ENCODE results near the gene SMPD3.

The SMPD3 gene

DNA sequence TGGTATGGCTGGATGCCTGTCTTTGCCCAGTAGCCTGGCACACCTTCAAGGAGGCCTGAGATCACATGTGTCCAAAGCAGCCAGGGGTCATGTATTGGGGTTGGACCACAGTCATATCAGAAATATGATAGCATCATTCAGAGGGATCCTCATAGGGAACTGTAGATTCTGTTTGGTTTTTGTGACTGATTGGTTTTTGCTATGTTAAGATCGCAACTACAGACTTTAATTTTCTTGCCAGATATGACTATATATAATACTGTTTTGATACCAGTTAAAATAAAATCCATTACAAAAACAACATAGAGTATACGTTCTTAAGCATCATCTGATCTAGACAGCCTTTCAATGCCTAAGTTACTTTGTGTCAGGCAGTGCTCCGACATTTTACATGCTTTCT, 11.8 kb upstream of the SMPD3 start:
- DNase-seq = no peak
- Mint-ChIP-seq H3K4me1 (ENCODE audit: low read depth in 2 of 2) (no peaks in the 10 kb centered on the region), H3K27ac (no peak overlapping the region), H3K27me3 (peaks cover 21 to 52% of the 10 kb centered on the region in 2 donors), H3K4me3 (no peak overlapping the region), H3K36me3 (ENCODE audit: insufficient read depth) (no peaks in the 10 kb centered on the region), H3K9me3 (no peaks in the 10 kb centered on the region)
- no peak for ATAC-seq (replicated peaks)

- Mint-ChIP-seq H3K27ac (no peak overlapping the region), H3K27me3 (peaks cover 21 to 52% of the 10 kb centered on the region in 2 donors), H3K4me3 (no peak overlapping the region), H3K9me3 (no peaks in the 10 kb centered on the region), H3K4me1 (ENCODE audit: low read depth in 2 of 2) (no peaks in the 10 kb centered on the region), H3K36me3 (ENCODE audit: insufficient read depth) (no peaks in the 10 kb centered on the region)
- ATAC-seq (replicated peaks) (no peak), DNase-seq (no peak)
Measured at GRCh38 chr16:68459457-68459856, 11.1 kb upstream of the SMPD3 start.

DNA sequence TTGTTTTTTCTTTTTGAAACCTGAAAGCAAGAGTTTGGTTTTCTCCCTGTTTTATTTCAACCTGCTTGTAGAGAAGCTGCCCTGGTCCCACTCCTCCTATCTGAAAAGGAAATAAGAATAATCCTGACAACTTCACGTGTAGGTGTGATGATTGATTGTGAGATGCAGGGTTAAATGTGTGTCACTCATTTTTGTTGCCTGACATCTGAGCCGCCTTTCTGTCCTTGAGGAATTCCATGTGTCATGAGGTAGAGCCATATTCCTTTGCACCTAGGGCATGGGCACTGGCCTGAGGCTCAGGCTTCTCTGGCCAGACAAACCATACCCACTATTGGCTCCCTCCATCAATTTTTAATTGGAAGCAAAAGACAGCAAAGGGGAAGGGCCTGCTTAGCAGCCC, 10.2 kb upstream of the SMPD3 start:
- no peak for ATAC-seq (replicated peaks)
- H3K27me3 Mint-ChIP-seq = peaks cover 21 to 45% of the 10 kb centered on the region in 2 donors
- H3K36me3 Mint-ChIP-seq (ENCODE audit: insufficient read depth) = no peaks in the 10 kb centered on the region
- no peaks in the 10 kb centered on the region for H3K4me1 Mint-ChIP-seq (ENCODE audit: low read depth in 2 of 2)
- H3K27ac Mint-ChIP-seq = no peak overlapping the region
- H3K4me3 Mint-ChIP-seq = no peak overlapping the region
- H3K9me3 Mint-ChIP-seq = no peaks in the 10 kb centered on the region
- DNase-seq = no peak

DNA sequence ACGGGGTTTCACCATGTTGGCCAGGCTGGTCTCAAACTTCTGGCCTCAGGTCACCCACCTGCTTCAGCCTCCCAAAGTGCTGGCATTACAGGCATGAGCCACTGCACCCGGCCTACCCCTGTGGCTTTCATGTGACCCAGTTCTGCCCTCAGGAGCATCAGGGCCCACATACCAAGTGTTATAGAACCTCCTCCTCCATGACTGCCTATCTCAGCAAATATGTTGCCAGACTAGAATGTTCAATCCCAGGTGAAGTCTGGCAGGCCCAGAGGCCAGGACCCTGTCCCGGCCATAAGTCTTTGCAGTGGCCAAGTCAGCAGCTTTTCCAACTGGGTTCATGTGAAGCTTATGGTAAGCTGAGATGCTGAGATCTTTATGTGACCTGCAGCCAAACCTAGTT, 9.8 kb upstream of the SMPD3 start:
- no peak overlapping the region for H3K27ac Mint-ChIP-seq
- H3K4me3 Mint-ChIP-seq = no peak overlapping the region
- no peak for ATAC-seq (replicated peaks)
- H3K36me3 Mint-ChIP-seq (ENCODE audit: insufficient read depth) = no peaks in the 10 kb centered on the region
- DNase-seq = no peak
- no peaks in the 10 kb centered on the region for H3K9me3 Mint-ChIP-seq
- H3K27me3 Mint-ChIP-seq = peaks cover 21 to 41% of the 10 kb centered on the region in 2 donors
- H3K4me1 Mint-ChIP-seq (ENCODE audit: low read depth in 2 of 2) = no peaks in the 10 kb centered on the region

DNA sequence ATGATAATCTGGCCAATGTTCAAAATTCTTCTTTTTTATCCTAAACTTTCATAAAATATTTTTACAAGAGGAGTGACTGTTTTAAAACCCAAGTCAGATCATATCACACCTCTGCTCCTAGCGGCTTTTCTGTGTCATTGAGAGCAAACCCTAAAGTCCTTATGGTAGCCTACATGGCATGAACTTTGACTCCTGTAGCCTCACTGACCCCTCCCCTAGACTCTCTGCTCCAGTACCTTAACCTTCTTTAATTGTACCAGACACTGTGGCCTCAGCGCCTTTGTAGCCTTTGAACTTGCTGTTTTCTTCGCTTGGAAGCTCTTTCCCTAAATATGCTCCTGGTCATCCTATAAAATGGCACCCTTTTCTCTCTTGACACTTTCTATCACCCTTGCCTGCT, 7.3 kb upstream of the SMPD3 start:
- Mint-ChIP-seq H3K4me1 (ENCODE audit: low read depth in 2 of 2) (no peaks in the 10 kb centered on the region), H3K27me3 (peaks cover 13 to 23% of the 10 kb centered on the region in 2 donors), H3K4me3 (no peak overlapping the region), H3K27ac (no peak overlapping the region), H3K9me3 (no peaks in the 10 kb centered on the region), H3K36me3 (ENCODE audit: insufficient read depth) (no peaks in the 10 kb centered on the region)
- ATAC-seq (replicated peaks) = no peak
- no peak for DNase-seq

GRCh38 chr16:68454920-68455435, 6.7 kb upstream of the SMPD3 start:
- Mint-ChIP-seq H3K27ac (no peak overlapping the region), H3K36me3 (ENCODE audit: insufficient read depth) (no peaks in the 10 kb centered on the region), H3K4me1 (ENCODE audit: low read depth in 2 of 2) (no peaks in the 10 kb centered on the region), H3K4me3 (no peak overlapping the region), H3K9me3 (no peaks in the 10 kb centered on the region), H3K27me3 (peaks cover 8 to 17% of the 10 kb centered on the region in 2 donors)
- ATAC-seq (replicated peaks) = no peak
- DNase-seq = no peak

DNA sequence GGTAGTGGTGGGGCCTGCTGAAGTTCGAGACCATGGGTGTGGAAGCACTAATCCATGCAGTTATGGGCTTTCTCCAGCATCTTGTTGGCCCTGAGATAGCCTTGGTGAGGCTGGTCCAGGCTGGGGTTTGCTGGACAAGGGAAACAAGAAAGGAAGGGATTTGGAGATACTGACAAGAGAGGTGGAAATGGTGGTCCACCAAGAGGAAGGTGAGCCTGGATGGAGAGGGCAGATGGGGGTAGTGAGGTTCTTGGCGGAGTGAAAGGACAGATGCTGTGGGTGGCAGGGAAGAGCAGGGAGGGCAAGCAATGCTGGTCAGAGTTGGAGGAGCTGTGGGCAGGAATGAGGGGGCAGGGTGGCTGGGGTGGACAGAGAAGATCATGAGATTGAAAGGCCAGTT, 5.5 kb upstream of the SMPD3 start:
- H3K27ac Mint-ChIP-seq = no peak overlapping the region
- DNase-seq (no peak), ATAC-seq (replicated peaks) (no peak)
- peaks cover 0 to 5% of the 10 kb centered on the region in 2 donors for H3K27me3 Mint-ChIP-seq
- H3K36me3 Mint-ChIP-seq (ENCODE audit: insufficient read depth) = no peaks in the 10 kb centered on the region
- no peaks in the 10 kb centered on the region for H3K9me3 Mint-ChIP-seq
- no peak overlapping the region for H3K4me3 Mint-ChIP-seq
- peaks cover 4 to 5% of the 10 kb centered on the region in 2 donors for H3K4me1 Mint-ChIP-seq (ENCODE audit: low read depth in 2 of 2)

DNA sequence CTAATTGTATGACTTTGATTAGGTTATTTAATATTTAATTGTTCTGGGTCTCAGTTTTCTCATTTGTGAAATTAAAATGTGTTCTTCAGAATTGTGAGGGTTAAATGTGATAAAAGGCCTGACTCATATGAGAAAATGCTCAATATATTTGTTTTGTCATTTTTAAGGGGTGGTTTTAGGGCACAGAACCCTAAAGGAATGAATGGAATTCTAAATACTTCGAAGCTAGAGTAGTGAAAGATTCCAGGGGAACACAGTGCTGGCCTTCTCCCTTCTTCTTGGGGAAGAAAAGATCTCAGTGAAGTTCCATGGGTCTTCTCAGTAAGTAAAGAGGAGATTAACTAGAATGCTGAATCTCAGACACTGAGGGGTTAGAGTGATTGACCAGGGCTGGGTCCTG, 3.9 kb upstream of the SMPD3 start:
- DNase-seq (no peak), ATAC-seq (replicated peaks) (no peak)
- H3K4me1 Mint-ChIP-seq (ENCODE audit: low read depth in 2 of 2) = peaks cover 17 to 18% of the 10 kb centered on the region in 2 donors
- no peaks in the 10 kb centered on the region for H3K9me3 Mint-ChIP-seq
- peaks cover 3% of the 10 kb centered on the region for H3K36me3 Mint-ChIP-seq (ENCODE audit: insufficient read depth)
- no peak overlapping the region for H3K27ac Mint-ChIP-seq
- no peaks in the 10 kb centered on the region for H3K27me3 Mint-ChIP-seq
- H3K4me3 Mint-ChIP-seq = no peak overlapping the region

DNA sequence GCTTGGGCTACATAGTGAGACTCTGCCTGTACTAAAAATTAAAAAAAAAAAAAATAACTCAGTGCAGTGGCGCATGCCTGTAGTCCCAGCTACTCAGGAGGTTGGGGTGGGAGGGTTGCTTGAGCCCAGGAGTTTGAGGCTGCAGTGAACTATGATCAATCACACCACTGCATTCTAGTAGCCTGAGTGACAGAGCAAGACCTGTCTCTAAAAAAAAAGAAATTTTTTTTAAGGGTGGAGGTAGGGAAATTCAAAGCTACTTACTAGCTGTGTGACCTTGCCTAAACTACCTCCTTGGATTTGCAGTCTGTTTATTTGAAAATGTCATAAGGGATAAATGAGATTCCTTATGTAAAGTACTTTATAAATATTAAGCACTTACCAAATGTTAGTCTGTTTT, 3.4 kb upstream of the SMPD3 start:
- H3K9me3 Mint-ChIP-seq = no peaks in the 10 kb centered on the region
- ATAC-seq (replicated peaks) = no peak
- H3K27me3 Mint-ChIP-seq = peaks cover 0 to 3% of the 10 kb centered on the region in 2 donors
- peaks cover 3% of the 10 kb centered on the region for H3K36me3 Mint-ChIP-seq (ENCODE audit: insufficient read depth)
- no peak overlapping the region for H3K27ac Mint-ChIP-seq
- DNase-seq = no peak
- H3K4me3 Mint-ChIP-seq = no peak overlapping the region
- H3K4me1 Mint-ChIP-seq (ENCODE audit: low read depth in 2 of 2) = peaks cover 17 to 18% of the 10 kb centered on the region in 2 donors

DNA sequence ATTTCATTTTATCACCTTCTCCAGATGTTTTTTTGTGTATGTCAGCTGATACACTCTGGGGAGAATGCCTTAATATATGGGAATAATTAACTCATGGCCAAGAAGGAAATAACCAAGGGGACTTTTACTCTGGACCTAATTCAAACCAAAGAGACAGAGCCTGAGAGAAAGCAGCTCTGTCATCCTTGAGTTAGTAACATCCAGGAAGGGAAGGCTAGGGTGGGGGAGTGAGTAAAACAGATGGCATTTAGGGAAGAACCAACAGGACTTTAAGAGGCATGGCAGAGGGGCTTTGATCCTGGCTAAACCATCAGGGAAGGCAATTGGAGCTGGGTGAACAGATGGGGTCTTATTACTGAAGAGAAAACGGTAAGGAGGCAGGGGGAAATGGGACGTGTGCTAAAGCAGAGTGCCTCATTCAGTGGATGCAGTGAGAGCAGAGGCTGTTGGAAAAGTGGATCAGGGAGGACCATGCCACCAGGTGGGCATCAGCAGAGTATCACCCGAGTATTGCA, 2.5 kb upstream of the SMPD3 start:
- DNase-seq = no peak
- no peak for ATAC-seq (replicated peaks)
- Mint-ChIP-seq H3K9me3 (no peaks in the 10 kb centered on the region), H3K4me1 (ENCODE audit: low read depth in 2 of 2) (peaks cover 17 to 23% of the 10 kb centered on the region in 2 donors), H3K27ac (no peak overlapping the region), H3K4me3 (no peak overlapping the region), H3K27me3 (peaks cover 6 to 11% of the 10 kb centered on the region in 2 donors), H3K36me3 (ENCODE audit: insufficient read depth) (peaks cover 3% of the 10 kb centered on the region)

DNA sequence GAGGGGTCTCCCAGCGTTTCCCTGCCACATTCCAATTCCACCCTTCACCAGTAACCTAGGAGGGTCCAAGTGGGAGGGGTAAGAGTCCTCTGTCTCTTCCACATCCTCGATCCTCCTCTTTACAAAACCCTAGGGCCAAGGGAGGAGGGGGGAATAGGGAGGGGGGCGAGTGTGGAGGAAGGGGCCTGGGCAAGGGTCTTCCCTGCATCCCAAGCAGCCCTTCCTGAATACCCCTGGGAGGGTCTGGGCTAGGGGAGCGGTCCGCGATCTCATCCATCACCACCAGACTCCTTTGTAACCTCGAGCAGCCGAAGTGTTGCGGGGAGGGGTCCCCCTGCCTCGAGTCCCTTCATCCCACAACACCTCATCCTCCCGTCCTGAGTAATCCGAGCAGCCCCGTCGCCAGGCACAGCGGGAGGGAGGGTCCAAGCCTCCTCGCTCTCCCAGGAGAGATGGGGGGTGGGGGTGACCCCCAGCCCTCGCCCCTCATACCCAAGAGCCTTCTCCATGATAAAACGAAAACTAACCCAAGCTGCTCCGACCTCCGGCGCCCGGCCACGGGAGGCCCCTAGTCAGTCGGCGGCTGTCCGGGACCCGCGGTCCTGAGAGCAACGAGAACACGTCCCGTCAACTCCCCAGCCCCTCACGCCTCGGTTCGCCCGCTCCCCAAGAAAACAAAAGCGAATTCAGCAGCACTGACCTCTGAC, 502 bp downstream of the SMPD3 start:
- ATAC-seq (replicated peaks) (peak; percentile 13), DNase-seq (no peak)
- Mint-ChIP-seq H3K36me3 (ENCODE audit: insufficient read depth) (peaks cover 3% of the 10 kb centered on the region), H3K4me1 (ENCODE audit: low read depth in 2 of 2) (peaks cover 17 to 23% of the 10 kb centered on the region in 2 donors), H3K9me3 (no peaks in the 10 kb centered on the region), H3K27me3 (peaks cover 29 to 36% of the 10 kb centered on the region in 2 donors), H3K4me3 (peak overlapping the region; percentile 69 to 77), H3K27ac (no peak overlapping the region)

- H3K4me3 Mint-ChIP-seq = peak overlapping the region; percentile 69 to 77
- DNase-seq = no peak
- H3K4me1 Mint-ChIP-seq (ENCODE audit: low read depth in 2 of 2) = peaks cover 17 to 23% of the 10 kb centered on the region in 2 donors
- H3K36me3 Mint-ChIP-seq (ENCODE audit: insufficient read depth) = peaks cover 3% of the 10 kb centered on the region
- ATAC-seq (replicated peaks) = no peak
- no peaks in the 10 kb centered on the region for H3K9me3 Mint-ChIP-seq
- H3K27ac Mint-ChIP-seq = no peak overlapping the region
- peaks cover 29 to 45% of the 10 kb centered on the region in 2 donors for H3K27me3 Mint-ChIP-seq
Measured at GRCh38 chr16:68446681-68447652, 1.3 kb downstream of the SMPD3 start.

- Mint-ChIP-seq H3K4me1 (ENCODE audit: low read depth in 2 of 2) (peaks cover 17 to 23% of the 10 kb centered on the region in 2 donors), H3K9me3 (no peaks in the 10 kb centered on the region), H3K27ac (no peak overlapping the region), H3K36me3 (ENCODE audit: insufficient read depth) (peaks cover 3% of the 10 kb centered on the region), H3K4me3 (no peak overlapping the region), H3K27me3 (peaks cover 29 to 55% of the 10 kb centered on the region in 2 donors)
- no peak for ATAC-seq (replicated peaks)
- no peak for DNase-seq
Measured at GRCh38 chr16:68445458-68445857, 2.9 kb downstream of the SMPD3 start.

Data from effector memory CD8-positive, alpha-beta T cell (primary cell).